Endothelial cell of umbilical vein (primary cell): Measurements from ENCODE around the gene INHA. TPM values are rescaled to one million over a fixed set of nuclear protein-coding genes. Genes with fewer than 3 reads are reported as not detected.

Experiments used
- BruUV-seq: library from RNA; stranded (reverse); fragments of 400-500 nt; replicated peaks from 2 replicates; lab custom pipeline; 2021; lab: Mats Ljungman, UMichigan
- CTCF ChIA-PET: fragments of 300-600, 350-600 bp; sonication (Branson Sonifier 250); formaldehyde crosslinking; loops from one replicate; lab custom pipeline; 2021; ENCODE audit warnings: antibody characterized with exemption, inconsistent platforms; lab: Charles Lee
- POLR2A ChIA-PET: fragments of 300-600, 350-600 bp; sonication (Branson Sonifier 250); formaldehyde crosslinking; loops from one replicate; lab custom pipeline; 2021; ENCODE audit warnings: antibody characterized with exemption, inconsistent platforms; lab: Charles Lee
- DNase-seq: peaks from one replicate; pipeline ENCODE4 v3.0.0-alpha.2; 2011; ENCODE audit warnings: low read depth, low spot score
- FAIRE-seq: peaks from 2 replicates; lab custom pipeline; 2011; peaks lifted over from hg19 to GRCh38; lab: Jason Lieb, UNC
- H2AFZ ChIP-seq: 2 replicates; pipeline ENCODE4 v1.6.0; 2012; ENCODE audit warnings: low read depth, low read length, control low read depth, inconsistent platforms
- H3K27ac ChIP-seq: 2 replicates; pipeline ENCODE4 v1.5.1; 2011; ENCODE audit warnings: low read depth, mild to moderate bottlenecking, control low read depth, low read length, moderate library complexity; ENCODE audit not compliant: insufficient read depth
- H3K27me3 ChIP-seq, 2 experiments: 2 replicates each; pipeline versions ENCODE4 v1.6.0 to v1.6.1; 2011; ENCODE audit warnings: low read length in 2 of 2, mixed read lengths in 1 of 2; ENCODE audit not compliant: control insufficient read depth in 2 of 2, insufficient read depth in 2 of 2
- H3K36me3 ChIP-seq, 2 experiments: 2 replicates in 1 of 2; 3 replicates in 1 of 2; pipeline ENCODE4 v1.5.1; 2011; ENCODE audit warnings: low read length in 2 of 2, mild to moderate bottlenecking in 1 of 2, moderate library complexity in 1 of 2; ENCODE audit not compliant: control insufficient read depth in 2 of 2, insufficient read depth in 2 of 2; ENCODE audit errors: extremely low read depth in 1 of 2
- H3K4me1 ChIP-seq: 3 replicates; pipeline ENCODE4 v1.5.1; 2011; ENCODE audit warnings: mild to moderate bottlenecking, low read length; ENCODE audit not compliant: control insufficient read depth, insufficient read depth; ENCODE audit errors: extremely low read depth
- H3K4me2 ChIP-seq: 2 replicates; pipeline ENCODE4 v1.6.1; 2011; ENCODE audit warnings: low read length, control low read depth, mixed read lengths; ENCODE audit not compliant: insufficient read depth
- H3K4me3 ChIP-seq, 3 experiments: fragments of 200-600 bp in 1 of 3; sonication (generic), shearing (Covaris generic) in 1 of 3; replicated peaks in 1 of 3; 2 replicates each; pipeline ENCODE4 v1.5.1; 2011 to 2016; ENCODE audit warnings: control low read depth in 3 of 3, low read length in 3 of 3, mild to moderate bottlenecking in 2 of 3, inconsistent platforms in 1 of 3, low read depth in 1 of 3, moderate library complexity in 1 of 3; ENCODE audit not compliant: insufficient read depth in 1 of 3
- H3K79me2 ChIP-seq: 2 replicates; pipeline ENCODE4 v1.6.0; 2012; ENCODE audit warnings: low read length, inconsistent platforms; ENCODE audit not compliant: control insufficient read depth, insufficient read depth
- H3K9ac ChIP-seq: replicated peaks from 2 replicates; pipeline ENCODE3; 2011; ENCODE audit warnings: low read length, control low read depth; ENCODE audit not compliant: insufficient read depth; ENCODE audit errors: extremely low read depth
- H3K9me1 ChIP-seq: replicated peaks from 3 replicates; pipeline ENCODE4 v1.6.0; 2011; ENCODE audit warnings: mild to moderate bottlenecking, low read length; ENCODE audit not compliant: control insufficient read depth, insufficient read depth; ENCODE audit errors: extremely low read depth
- H3K9me3 ChIP-seq: replicated peaks from 2 replicates; pipeline ENCODE4 v1.5.1; 2012; ENCODE audit warnings: low read length, inconsistent platforms; ENCODE audit not compliant: control insufficient read depth, insufficient read depth
- H4K20me1 ChIP-seq: replicated peaks from 2 replicates; pipeline ENCODE3; 2011; ENCODE audit warnings: mild to moderate bottlenecking, low read length; ENCODE audit not compliant: control insufficient read depth, insufficient read depth; ENCODE audit errors: extremely low read depth
- EZH2 ChIP-seq: IDR thresholded peaks from 2 replicates; pipeline ENCODE4 v1.6.1; 2012; ENCODE audit warnings: borderline replicate concordance, low read depth, mild to moderate bottlenecking, moderate library complexity, low read length, inconsistent platforms; ENCODE audit not compliant: severe bottlenecking
- FOS ChIP-seq: IDR thresholded peaks from 2 replicates; pipeline ENCODE4 v1.6.1; 2011; ENCODE audit warnings: mild to moderate bottlenecking, low read length, moderate library complexity, borderline replicate concordance; ENCODE audit not compliant: insufficient read depth
- GATA2 ChIP-seq: IDR thresholded peaks from 2 replicates; pipeline ENCODE4 v1.7.0; 2011; ENCODE audit warnings: low read depth, mild to moderate bottlenecking, moderate library complexity, mixed read lengths, low read length; ENCODE audit not compliant: insufficient read length, insufficient read depth
- JUN ChIP-seq: IDR thresholded peaks from 2 replicates; pipeline ENCODE4 v1.6.1; 2011; ENCODE audit warnings: borderline replicate concordance, low read depth; ENCODE audit not compliant: insufficient read length, insufficient read depth
- MYC ChIP-seq: IDR thresholded peaks from one replicate; pipeline ENCODE4 v1.6.1; 2011; ENCODE audit warnings: mild to moderate bottlenecking, low read depth, low read length
- POLR2A ChIP-seq: IDR thresholded peaks from 2 replicates; pipeline ENCODE4 v1.6.1; 2012; ENCODE audit warnings: low read depth, mild to moderate bottlenecking, control low read depth, low read length
- POLR2AphosphoS5 ChIP-seq: IDR thresholded peaks from 2 replicates; pipeline ENCODE4 v1.6.1; 2012; ENCODE audit warnings: low read depth, mild to moderate bottlenecking, control low read depth, low read length, moderate library complexity; ENCODE audit not compliant: insufficient read depth
- dilution Hi-C: fragments of 300-500 bp; cut with MboI; formaldehyde crosslinking; loops from one replicate; pipeline ENCODE4 v1.15.0; 2019; ENCODE audit warnings: low sequenced_read_pairs; ENCODE audit not compliant: extremely low pct_ligation_motif_present
- intact Hi-C: fragments of 100-400 bp; cut with micrococcal nuclease; formaldehyde crosslinking; loops from one replicate; pipeline ENCODE4 v1.10.0; 2022
- polyA plus RNA-seq, 4 experiments: library from polyadenylated mRNA; depleted of rRNA in 3 of 4; stranded (reverse) in 3 of 4; unstranded in 1 of 4; fragments of >200 nt; gene quantifications; 2 replicates each; pipeline versions ENCODE4 v1.2.1 to v1.2.3, GENCODE V29; 2011 to 2012; ENCODE audit warnings: missing spikeins in 1 of 4
- total RNA-seq: library from RNA; stranded (reverse); gene quantifications from 2 replicates; pipeline ENCODE4 v1.2.3, GENCODE V29; 2021
- TF ChIP-seq, protein P1 (sequence below): IDR thresholded peaks from 2 replicates; pipeline ENCODE4 v1.6.1; 2011; ENCODE audit not compliant: insufficient read depth, insufficient read length
- TF ChIP-seq, protein P2 (sequence below), 2 donors: IDR thresholded peaks; 1 replicate in 1 of 2; 2 replicates in 1 of 2; pipeline ENCODE4 v1.5.1; 2011; ENCODE audit warnings: low read length in 2 of 2, mild to moderate bottlenecking in 2 of 2, moderate library complexity in 2 of 2, control low read depth in 1 of 2, inconsistent platforms in 1 of 2, low read depth in 1 of 2; ENCODE audit not compliant: insufficient read depth in 1 of 2; ENCODE audit errors: extremely low read depth in 1 of 2

The INHA gene
- total and polyA plus RNA-seq, 2 donors (not counting 3 experiments of a cell fraction or from before 2014, with no cell fraction given): 0.06 TPM; not detected in 1

DNA sequence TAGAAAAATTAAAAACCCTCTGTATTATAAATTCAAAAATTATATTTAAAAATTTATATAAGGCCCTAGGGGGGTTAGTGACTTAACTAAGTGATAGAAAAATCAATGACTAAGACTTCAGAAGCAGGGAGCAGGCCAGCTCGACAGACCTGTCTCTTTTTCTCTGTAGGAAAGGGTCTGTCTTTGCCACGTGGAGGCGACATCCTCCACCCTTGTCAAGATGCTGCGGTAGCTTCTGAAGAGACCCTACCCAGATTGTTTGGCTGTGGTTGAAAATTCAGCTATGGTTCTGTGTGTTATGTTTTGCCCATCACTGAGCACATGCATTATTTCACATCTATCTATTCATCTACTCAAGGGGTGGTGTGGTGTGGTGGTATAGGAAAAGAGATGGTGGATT, 47.1 kb downstream of the INHA start:
- Histone ChIP-seq H2AFZ (no peak overlapping the region), H3K9me1 (no peaks in the 10 kb centered on the region), H3K27me3 (peaks cover 0 to 5% of the 10 kb centered on the region in 2 experiments), H4K20me1 (no peaks in the 10 kb centered on the region), H3K79me2 (no peaks in the 10 kb centered on the region), H3K36me3 (peaks cover 0 to 5% of the 10 kb centered on the region in 2 experiments), H3K9me3 (no peaks in the 10 kb centered on the region), H3K4me3 (no peak overlapping the region), H3K4me2 (no peak overlapping the region), H3K9ac (no peak overlapping the region), H3K27ac (no peak overlapping the region), H3K4me1 (no peaks in the 10 kb centered on the region)
- no peak for DNase-seq
- BruUV-seq: no TSS peak
- intact Hi-C loops (no loop called here), dilution Hi-C loops (no loop called here)
- ChIA-PET POLR2A (no interaction called here), CTCF (interaction anchor here (0.8 to 1.3 kb wide), 2 partner anchors 24 to 109 kb away, joined by 4 to 5 read pairs; no protein-coding TSS in a partner anchor)
- FAIRE-seq: no peak
- no peak for TF ChIP-seq GATA2
- no peak for TF ChIP-seq EZH2
- TF ChIP-seq MYC: no peak
- TF ChIP-seq, protein P1, sequence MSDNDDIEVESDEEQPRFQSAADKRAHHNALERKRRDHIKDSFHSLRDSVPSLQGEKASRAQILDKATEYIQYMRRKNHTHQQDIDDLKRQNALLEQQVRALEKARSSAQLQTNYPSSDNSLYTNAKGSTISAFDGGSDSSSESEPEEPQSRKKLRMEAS: no peak
- TF ChIP-seq, protein P2, sequence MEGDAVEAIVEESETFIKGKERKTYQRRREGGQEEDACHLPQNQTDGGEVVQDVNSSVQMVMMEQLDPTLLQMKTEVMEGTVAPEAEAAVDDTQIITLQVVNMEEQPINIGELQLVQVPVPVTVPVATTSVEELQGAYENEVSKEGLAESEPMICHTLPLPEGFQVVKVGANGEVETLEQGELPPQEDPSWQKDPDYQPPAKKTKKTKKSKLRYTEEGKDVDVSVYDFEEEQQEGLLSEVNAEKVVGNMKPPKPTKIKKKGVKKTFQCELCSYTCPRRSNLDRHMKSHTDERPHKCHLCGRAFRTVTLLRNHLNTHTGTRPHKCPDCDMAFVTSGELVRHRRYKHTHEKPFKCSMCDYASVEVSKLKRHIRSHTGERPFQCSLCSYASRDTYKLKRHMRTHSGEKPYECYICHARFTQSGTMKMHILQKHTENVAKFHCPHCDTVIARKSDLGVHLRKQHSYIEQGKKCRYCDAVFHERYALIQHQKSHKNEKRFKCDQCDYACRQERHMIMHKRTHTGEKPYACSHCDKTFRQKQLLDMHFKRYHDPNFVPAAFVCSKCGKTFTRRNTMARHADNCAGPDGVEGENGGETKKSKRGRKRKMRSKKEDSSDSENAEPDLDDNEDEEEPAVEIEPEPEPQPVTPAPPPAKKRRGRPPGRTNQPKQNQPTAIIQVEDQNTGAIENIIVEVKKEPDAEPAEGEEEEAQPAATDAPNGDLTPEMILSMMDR (IDR thresholded peaks at IDR 0.05; ENCODE audit: extremely low read depth in 1 of 2, insufficient read depth in 1 of 2, low read depth in 1 of 2, low read length in 2 of 2): no peak
- no peak for TF ChIP-seq POLR2AphosphoS5
- TF ChIP-seq JUN: no peak
- no peak for TF ChIP-seq FOS
- no peak for TF ChIP-seq POLR2A
